GM19452 (cell line): ENCODE measurements around the gene CCT8.
"Not testable (repeated sequence)": the region's sequence is repeated elsewhere in the genome, so short reads cannot be mapped to it uniquely, and the experiment has no call there.

Experiments used
- ATAC-seq: cut with Tn5 transposase; IDR thresholded peaks from one replicate; pipeline ENCODE4 v1.9.1; 2021; ENCODE audit not compliant: unreplicated experiment

CCT8 gene

GRCh38 chr21:29077651-29078090 is 4.2 kb upstream of the CCT8 start:
- ATAC-seq, result no peak

GRCh38 chr21:29076731-29077640 is 3.5 kb upstream of the CCT8 start:
- ATAC-seq, result not testable (repeated sequence)

GRCh38 chr21:29075706-29076466 is 2.4 kb upstream of the CCT8 start:
- no peak for ATAC-seq

- ATAC-seq, result no peak
These were observed 1.3 kb upstream of the CCT8 start for GRCh38 chr21:29074783-29075182.

GRCh38 chr21:29074007-29074376 is 544 bp upstream of the CCT8 start:
- ATAC-seq, result peak; percentile 14

- no peak for ATAC-seq
These were observed 601 bp downstream of the CCT8 start for GRCh38 chr21:29072873-29073221.

- ATAC-seq, result peak; percentile 95
These were observed 8.5 kb downstream of the CCT8 start for GRCh38 chr21:29064850-29065481.

- ATAC-seq, result no peak
These were observed 16.9 kb downstream of the CCT8 start for GRCh38 chr21:29056538-29057050.

GRCh38 chr21:29056005-29056404 is 17.4 kb downstream of the CCT8 start:
- no peak for ATAC-seq

GRCh38 chr21:29055080-29055479 is 18.4 kb downstream of the CCT8 start:
- ATAC-seq, result no peak

- no peak for ATAC-seq
These were observed 19.8 kb downstream of the CCT8 start for GRCh38 chr21:29053656-29054055.

GRCh38 chr21:29053011-29053553 is 20.4 kb downstream of the CCT8 start:
- ATAC-seq, result no peak

- ATAC-seq, result no peak
These were observed 21.2 kb downstream of the CCT8 start for GRCh38 chr21:29052224-29052623.

- no peak for ATAC-seq
These were observed 38.8 kb downstream of the CCT8 start for GRCh38 chr21:29034678-29035077.

- no peak for ATAC-seq
These were observed 39.6 kb downstream of the CCT8 start for GRCh38 chr21:29033871-29034270.

GRCh38 chr21:29033301-29033700 is 40.1 kb downstream of the CCT8 start:
- ATAC-seq, result no peak

GRCh38 chr21:29030909-29031308 is 42.5 kb downstream of the CCT8 start:
- ATAC-seq, result no peak

- ATAC-seq, result no peak
These were observed 43.9 kb downstream of the CCT8 start for GRCh38 chr21:29029524-29029923.

GRCh38 chr21:29025328-29025713 is 48.1 kb downstream of the CCT8 start:
- ATAC-seq, result no peak

- peak; percentile 97 for ATAC-seq
These were observed 48.7 kb downstream of the CCT8 start, which contains the start of gene USP16 for GRCh38 chr21:29024474-29025327. TSS of gene USP16 (plus strand) at chr21:29024668. CDS start at chr21:29027914, 3,246 bp downstream.
